ENCODE results near the gene DGAT2L6.
"Not testable (repeated sequence)": the region's sequence is repeated elsewhere in the genome, so short reads cannot be mapped to it uniquely, and the experiment has no call there.

The DGAT2L6 gene

GRCh38 chrX:70241501-70241900 lies 64.2 kb downstream of the DGAT2L6 start:
- Histone ChIP-seq H3K4me1 (ENCODE audit: control insufficient read depth, insufficient read depth, low read length) (no peaks in the 10 kb centered on the region; the same call in 1 of the 2 replicates), H3K27me3 (ENCODE audit: control insufficient read depth, insufficient read depth, low read length) (no peaks in the 10 kb centered on the region), H3K9ac (ENCODE audit: low read length) (no peak overlapping the region), H3K27ac (ENCODE audit: low read depth, low read length) (no peak overlapping the region), H3K9me3 (ENCODE audit: control insufficient read depth, insufficient read depth, low read depth, low read length) (peaks cover 5% of the 10 kb centered on the region; the same call in 1 of the 2 replicates), H3K36me3 (ENCODE audit: control insufficient read depth, insufficient read depth, low read length) (no peaks in the 10 kb centered on the region), H3K4me3 (ENCODE audit: low read depth, low read length) (no peak overlapping the region)

- H3K27ac ChIP-seq (ENCODE audit: low read depth, low read length); H3K9ac ChIP-seq (ENCODE audit: low read length); H3K36me3 ChIP-seq (ENCODE audit: control insufficient read depth, insufficient read depth, low read length); H3K4me3 ChIP-seq (ENCODE audit: low read depth, low read length); H3K4me1 ChIP-seq (ENCODE audit: control insufficient read depth, insufficient read depth, low read length); H3K27me3 ChIP-seq (ENCODE audit: control insufficient read depth, insufficient read depth, low read length); H3K9me3 ChIP-seq (ENCODE audit: control insufficient read depth, insufficient read depth, low read depth, low read length): not testable (repeated sequence)
Measured at GRCh38 chrX:70243601-70244000, 66.3 kb downstream of the DGAT2L6 start.

- no peak overlapping the region for H3K9ac ChIP-seq (ENCODE audit: low read length)
- no peaks in the 10 kb centered on the region for H3K36me3 ChIP-seq (ENCODE audit: control insufficient read depth, insufficient read depth, low read length)
- H3K27ac ChIP-seq (ENCODE audit: low read depth, low read length), result no peak overlapping the region
- no peaks in the 10 kb centered on the region for H3K27me3 ChIP-seq (ENCODE audit: control insufficient read depth, insufficient read depth, low read length)
- no peak overlapping the region for H3K4me3 ChIP-seq (ENCODE audit: low read depth, low read length)
- H3K4me1 ChIP-seq (ENCODE audit: control insufficient read depth, insufficient read depth, low read length), result no peaks in the 10 kb centered on the region; the same call in 1 of the 2 replicates
- peaks cover 5% of the 10 kb centered on the region; the same call in 1 of the 2 replicates for H3K9me3 ChIP-seq (ENCODE audit: control insufficient read depth, insufficient read depth, low read depth, low read length)
Measured at GRCh38 chrX:70244881-70245280, 67.6 kb downstream of the DGAT2L6 start.

- Histone ChIP-seq H3K4me3 (ENCODE audit: low read depth, low read length) (no peak overlapping the region), H3K9ac (ENCODE audit: low read length) (no peak overlapping the region), H3K9me3 (ENCODE audit: control insufficient read depth, insufficient read depth, low read depth, low read length) (peaks cover under 1% of the 10 kb centered on the region; the same call in 1 of the 2 replicates), H3K27ac (ENCODE audit: low read depth, low read length) (no peak overlapping the region), H3K4me1 (ENCODE audit: control insufficient read depth, insufficient read depth, low read length) (no peaks in the 10 kb centered on the region; the same call in 1 of the 2 replicates), H3K27me3 (ENCODE audit: control insufficient read depth, insufficient read depth, low read length) (no peaks in the 10 kb centered on the region), H3K36me3 (ENCODE audit: control insufficient read depth, insufficient read depth, low read length) (no peaks in the 10 kb centered on the region)
Measured at GRCh38 chrX:70247252-70247651, 70.0 kb downstream of the DGAT2L6 start.

- Histone ChIP-seq H3K4me3 (ENCODE audit: low read depth, low read length) (no peak overlapping the region), H3K27me3 (ENCODE audit: control insufficient read depth, insufficient read depth, low read length) (no peaks in the 10 kb centered on the region), H3K9ac (ENCODE audit: low read length) (no peak overlapping the region), H3K4me1 (ENCODE audit: control insufficient read depth, insufficient read depth, low read length) (no peaks in the 10 kb centered on the region; the same call in 1 of the 2 replicates), H3K27ac (ENCODE audit: low read depth, low read length) (no peak overlapping the region), H3K9me3 (ENCODE audit: control insufficient read depth, insufficient read depth, low read depth, low read length) (no peaks in the 10 kb centered on the region; the same call in 1 of the 2 replicates), H3K36me3 (ENCODE audit: control insufficient read depth, insufficient read depth, low read length) (no peaks in the 10 kb centered on the region)
Measured at GRCh38 chrX:70252491-70252890, 75.2 kb downstream of the DGAT2L6 start.

- Histone ChIP-seq H3K4me1 (ENCODE audit: control insufficient read depth, insufficient read depth, low read length) (no peaks in the 10 kb centered on the region; the same call in 1 of the 2 replicates), H3K9ac (ENCODE audit: low read length) (no peak overlapping the region)
Measured at GRCh38 chrX:70253377-70254062, 76.2 kb downstream of the DGAT2L6 start.

GRCh38 chrX:70254063-70254400 lies 76.7 kb downstream of the DGAT2L6 start:
- Histone ChIP-seq H3K9me3 (ENCODE audit: control insufficient read depth, insufficient read depth, low read depth, low read length) (peaks cover 11% of the 10 kb centered on the region; the same call in 1 of the 2 replicates), H3K4me1 (ENCODE audit: control insufficient read depth, insufficient read depth, low read length) (no peaks in the 10 kb centered on the region; the same call in 1 of the 2 replicates), H3K4me3 (ENCODE audit: low read depth, low read length) (no peak overlapping the region), H3K9ac (ENCODE audit: low read length) (no peak overlapping the region), H3K27me3 (ENCODE audit: control insufficient read depth, insufficient read depth, low read length) (no peaks in the 10 kb centered on the region), H3K27ac (ENCODE audit: low read depth, low read length) (no peak overlapping the region), H3K36me3 (ENCODE audit: control insufficient read depth, insufficient read depth, low read length) (no peaks in the 10 kb centered on the region)

More at GRCh38 chrX:70253377-70254062, 76.2 kb downstream of the DGAT2L6 start:
- Histone ChIP-seq H3K36me3 (ENCODE audit: control insufficient read depth, insufficient read depth, low read length) (no peaks in the 10 kb centered on the region), H3K4me3 (ENCODE audit: low read depth, low read length) (no peak overlapping the region), H3K27me3 (ENCODE audit: control insufficient read depth, insufficient read depth, low read length) (no peaks in the 10 kb centered on the region), H3K27ac (ENCODE audit: low read depth, low read length) (no peak overlapping the region), H3K9me3 (ENCODE audit: control insufficient read depth, insufficient read depth, low read depth, low read length) (peaks cover 7% of the 10 kb centered on the region; the same call in 1 of the 2 replicates)

GRCh38 chrX:70254909-70255308 lies 77.6 kb downstream of the DGAT2L6 start:
- Histone ChIP-seq H3K36me3 (ENCODE audit: control insufficient read depth, insufficient read depth, low read length) (no peaks in the 10 kb centered on the region), H3K27ac (ENCODE audit: low read depth, low read length) (no peak overlapping the region), H3K9me3 (ENCODE audit: control insufficient read depth, insufficient read depth, low read depth, low read length) (peaks cover 15% of the 10 kb centered on the region; the same call in 1 of the 2 replicates), H3K27me3 (ENCODE audit: control insufficient read depth, insufficient read depth, low read length) (no peaks in the 10 kb centered on the region), H3K4me3 (ENCODE audit: low read depth, low read length) (no peak overlapping the region), H3K4me1 (ENCODE audit: control insufficient read depth, insufficient read depth, low read length) (no peaks in the 10 kb centered on the region; the same call in 1 of the 2 replicates), H3K9ac (ENCODE audit: low read length) (no peak overlapping the region)
